ENCODE results near the gene NAT8. TPM values are rescaled to one million over a fixed set of nuclear protein-coding genes. Genes with fewer than 3 reads are reported as not detected.
"Not testable (repeated sequence)": the region's sequence is repeated elsewhere in the genome, so short reads cannot be mapped to it uniquely, and the experiment has no call there.

Gene NAT8
- total RNA-seq, 2 donors from 2014 or later, result not detected

DNA sequence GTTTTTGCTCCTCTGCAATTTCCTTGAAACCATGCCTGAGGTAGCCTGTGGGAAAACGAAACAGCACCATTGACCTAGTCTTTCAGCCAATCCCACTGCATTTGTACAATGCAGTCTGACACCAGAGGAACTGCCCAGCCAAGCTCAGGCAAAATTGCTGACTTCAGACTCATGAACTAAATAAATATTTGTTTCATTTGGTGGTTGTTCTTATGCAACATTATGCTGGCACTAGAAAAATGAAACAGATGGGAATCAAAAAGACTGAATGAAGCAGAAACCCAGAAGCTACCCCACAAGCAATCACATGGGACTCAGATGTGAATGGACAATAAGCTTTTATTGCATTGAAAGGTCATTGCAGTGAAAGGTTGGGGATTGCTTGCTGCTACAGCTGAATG, 1.7 kb downstream of the NAT8 start:
- no peak for TF ChIP-seq POLR2A (IDR thresholded peaks at IDR 0.05)
- TF ChIP-seq, protein P1, sequence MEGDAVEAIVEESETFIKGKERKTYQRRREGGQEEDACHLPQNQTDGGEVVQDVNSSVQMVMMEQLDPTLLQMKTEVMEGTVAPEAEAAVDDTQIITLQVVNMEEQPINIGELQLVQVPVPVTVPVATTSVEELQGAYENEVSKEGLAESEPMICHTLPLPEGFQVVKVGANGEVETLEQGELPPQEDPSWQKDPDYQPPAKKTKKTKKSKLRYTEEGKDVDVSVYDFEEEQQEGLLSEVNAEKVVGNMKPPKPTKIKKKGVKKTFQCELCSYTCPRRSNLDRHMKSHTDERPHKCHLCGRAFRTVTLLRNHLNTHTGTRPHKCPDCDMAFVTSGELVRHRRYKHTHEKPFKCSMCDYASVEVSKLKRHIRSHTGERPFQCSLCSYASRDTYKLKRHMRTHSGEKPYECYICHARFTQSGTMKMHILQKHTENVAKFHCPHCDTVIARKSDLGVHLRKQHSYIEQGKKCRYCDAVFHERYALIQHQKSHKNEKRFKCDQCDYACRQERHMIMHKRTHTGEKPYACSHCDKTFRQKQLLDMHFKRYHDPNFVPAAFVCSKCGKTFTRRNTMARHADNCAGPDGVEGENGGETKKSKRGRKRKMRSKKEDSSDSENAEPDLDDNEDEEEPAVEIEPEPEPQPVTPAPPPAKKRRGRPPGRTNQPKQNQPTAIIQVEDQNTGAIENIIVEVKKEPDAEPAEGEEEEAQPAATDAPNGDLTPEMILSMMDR (IDR thresholded peaks at IDR 0.05), result no peak
- Histone ChIP-seq H3K4me1 (peaks cover 11% of the 10 kb centered on the region), H3K27ac (no peak overlapping the region), H3K36me3 (replicated peaks in 1 of 2; ENCODE audit: insufficient read depth in 1 of 2, low read depth in 2 of 2) (no peaks in the 10 kb centered on the region), H3K9me3 (no peaks in the 10 kb centered on the region), H3K27me3 (no peaks in the 10 kb centered on the region), H3K4me3 (no peak overlapping the region)
- intact Hi-C loops (cut with DNase I), result no loop called here
- 0 to 13% methylated on average over 1 of the region's 1 CpG for WGBS, 2 donors
- ATAC-seq (peak; percentile 76), DNase-seq (peak in 2 of 4 donors; percentile 29 to 61)

DNA sequence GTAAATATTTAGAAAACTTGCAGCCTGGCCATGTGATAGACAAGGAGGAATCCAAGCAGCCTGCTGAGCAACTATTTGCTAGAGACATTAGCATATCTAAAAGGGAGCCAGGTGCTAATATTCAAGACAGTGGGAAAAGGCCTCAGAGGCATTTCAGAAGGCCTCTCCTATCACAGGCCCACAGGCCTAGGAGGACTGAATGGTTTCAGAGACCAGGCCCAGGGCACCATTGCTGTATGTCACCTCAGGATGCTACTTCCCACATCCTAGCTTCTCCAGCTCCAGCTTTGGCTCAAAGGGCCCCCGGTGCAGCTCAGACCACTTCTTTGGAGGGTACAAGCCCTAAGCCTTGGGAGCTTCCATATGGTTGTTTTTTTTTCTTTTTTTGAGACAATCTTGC, 3.8 kb downstream of the NAT8 start:
- no peak overlapping the region for H3K4me3 ChIP-seq
- no peaks in the 10 kb centered on the region for H3K36me3 ChIP-seq (replicated peaks in 1 of 2; ENCODE audit: insufficient read depth in 1 of 2, low read depth in 2 of 2)
- TF ChIP-seq, protein P1 (IDR thresholded peaks at IDR 0.05), result no peak
- TF ChIP-seq POLR2A (IDR thresholded peaks at IDR 0.05), result no peak
- intact Hi-C loops (cut with DNase I), result no loop called here
- H3K27ac ChIP-seq, result no peak overlapping the region
- 100% methylated on average over 1 of the region's 1 CpG for WGBS, 2 donors
- peaks cover 11% of the 10 kb centered on the region for H3K4me1 ChIP-seq
- no peaks in the 10 kb centered on the region for H3K27me3 ChIP-seq
- no peak for ATAC-seq
- no peak for DNase-seq
- H3K9me3 ChIP-seq, result no peaks in the 10 kb centered on the region

DNA sequence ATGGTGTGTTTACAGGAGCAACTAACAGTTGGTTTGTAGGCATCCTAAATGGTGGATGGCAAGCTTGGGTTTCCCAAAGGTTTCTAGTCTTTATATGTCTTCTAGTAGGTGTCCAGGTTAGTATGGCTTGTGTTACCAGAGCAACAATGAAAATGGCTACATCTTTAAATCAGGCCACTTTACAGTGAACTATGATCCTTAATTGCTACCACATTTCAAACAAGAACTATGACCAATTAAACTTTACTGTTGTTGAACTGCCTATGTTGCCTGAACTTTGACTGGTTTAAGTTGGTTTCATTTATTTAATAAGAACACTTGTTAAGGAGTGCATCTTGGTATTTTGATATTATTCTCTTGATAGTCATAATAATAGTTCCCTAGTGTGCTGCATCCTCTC, 5.2 kb downstream of the NAT8 start:
- H3K27me3 ChIP-seq; H3K9me3 ChIP-seq; H3K27ac ChIP-seq; DNase-seq; H3K36me3 ChIP-seq (replicated peaks in 1 of 2; ENCODE audit: insufficient read depth in 1 of 2, low read depth in 2 of 2); H3K4me3 ChIP-seq; ATAC-seq; intact Hi-C loops (cut with DNase I): not testable (repeated sequence)
- H3K4me1 ChIP-seq, result peaks cover 11% of the 10 kb centered on the region

DNA sequence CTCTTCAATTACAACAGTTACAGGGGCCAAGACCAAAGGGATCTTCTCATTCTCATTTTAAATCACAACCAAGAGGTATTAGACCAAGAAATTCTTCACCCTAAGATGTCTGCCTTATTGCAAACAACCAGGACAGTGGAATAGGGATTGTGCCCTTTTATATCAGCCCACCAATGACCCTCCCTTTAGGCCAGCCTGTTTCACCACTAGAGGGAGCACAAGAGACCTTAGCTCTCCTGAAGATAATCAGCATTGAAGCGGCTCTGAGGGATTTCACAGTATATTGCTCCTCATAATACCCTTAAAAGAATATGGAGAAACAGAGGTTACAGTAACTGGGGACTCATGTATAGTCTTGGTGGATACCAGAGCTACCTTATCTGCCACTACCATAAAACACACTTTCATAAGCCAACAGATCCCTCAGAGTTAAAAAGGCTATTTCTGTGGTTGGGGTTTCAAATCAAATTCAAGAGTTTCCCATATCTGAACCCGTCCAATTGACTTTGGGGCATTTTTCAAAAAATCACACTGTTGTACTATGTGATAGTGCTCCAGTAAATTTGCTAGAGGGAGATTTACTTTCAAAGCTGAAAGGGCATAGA, 11.5 kb downstream of the NAT8 start:
- ATAC-seq, result peak; percentile 50
- H3K27ac ChIP-seq; DNase-seq; H3K4me3 ChIP-seq; H3K4me1 ChIP-seq; H3K9me3 ChIP-seq; H3K27me3 ChIP-seq; H3K36me3 ChIP-seq (replicated peaks in 1 of 2; ENCODE audit: insufficient read depth in 1 of 2, low read depth in 2 of 2); intact Hi-C loops (cut with DNase I): not testable (repeated sequence)
- WGBS, 2 donors, result 28 to 42% methylated on average over 2 of the region's 2 CpGs
- TF ChIP-seq, protein P1 (IDR thresholded peaks at IDR 0.05), result peak in 2 of 7 experiments; percentile 38 to 49

DNA sequence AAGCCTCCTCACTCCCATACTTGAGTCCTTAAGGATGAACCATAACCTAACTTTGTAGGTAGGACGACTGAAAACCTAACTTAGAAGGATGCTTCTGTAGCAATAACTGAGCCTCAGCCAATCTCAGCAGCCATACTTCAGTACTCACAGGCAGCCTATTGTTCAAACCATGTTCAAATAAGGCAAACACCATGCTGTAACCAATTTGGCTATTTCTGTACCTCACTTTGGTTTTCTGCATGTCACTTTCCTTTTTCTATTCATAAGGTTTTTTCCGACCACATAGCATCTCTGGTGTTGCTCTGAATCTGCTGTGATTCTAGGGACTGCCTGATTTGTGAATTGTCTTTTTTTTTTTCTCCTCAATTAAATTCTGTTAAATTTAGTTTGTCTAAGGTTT, 13.7 kb downstream of the NAT8 start:
- ATAC-seq; intact Hi-C loops (cut with DNase I); DNase-seq; H3K4me3 ChIP-seq; H3K27me3 ChIP-seq; H3K27ac ChIP-seq; H3K9me3 ChIP-seq; H3K36me3 ChIP-seq (replicated peaks in 1 of 2; ENCODE audit: insufficient read depth in 1 of 2, low read depth in 2 of 2); H3K4me1 ChIP-seq: not testable (repeated sequence)
- WGBS, 2 donors, result 93 to 96% methylated on average over 1 to 2 of the region's 2 CpGs

DNA sequence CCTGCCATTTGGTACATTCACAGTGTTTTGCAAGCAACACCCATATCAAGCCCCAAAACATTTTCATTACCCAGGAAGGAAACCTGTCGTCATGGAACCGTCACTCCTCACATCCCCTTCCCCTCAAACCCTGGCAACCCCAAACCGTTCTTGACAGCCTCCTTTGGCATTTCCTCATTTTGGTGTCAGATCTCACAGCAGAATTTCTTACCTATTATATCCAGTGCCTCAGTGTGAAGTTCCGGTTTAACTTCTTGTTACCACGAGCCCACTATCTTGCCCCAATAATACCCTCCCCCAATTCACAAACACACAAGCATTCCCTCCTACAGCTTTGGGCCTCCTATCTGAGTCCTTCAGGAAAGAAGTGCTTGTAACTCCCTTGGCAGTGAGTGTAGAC, 16.0 kb downstream of the NAT8 start:
- H3K36me3 ChIP-seq (replicated peaks in 1 of 2; ENCODE audit: insufficient read depth in 1 of 2, low read depth in 2 of 2); H3K27ac ChIP-seq; intact Hi-C loops (cut with DNase I); ATAC-seq; H3K4me1 ChIP-seq; H3K27me3 ChIP-seq; H3K9me3 ChIP-seq; DNase-seq; H3K4me3 ChIP-seq: not testable (repeated sequence)
- 53 to 54% methylated on average over 5 of the region's 5 CpGs for WGBS, 2 donors

DNA sequence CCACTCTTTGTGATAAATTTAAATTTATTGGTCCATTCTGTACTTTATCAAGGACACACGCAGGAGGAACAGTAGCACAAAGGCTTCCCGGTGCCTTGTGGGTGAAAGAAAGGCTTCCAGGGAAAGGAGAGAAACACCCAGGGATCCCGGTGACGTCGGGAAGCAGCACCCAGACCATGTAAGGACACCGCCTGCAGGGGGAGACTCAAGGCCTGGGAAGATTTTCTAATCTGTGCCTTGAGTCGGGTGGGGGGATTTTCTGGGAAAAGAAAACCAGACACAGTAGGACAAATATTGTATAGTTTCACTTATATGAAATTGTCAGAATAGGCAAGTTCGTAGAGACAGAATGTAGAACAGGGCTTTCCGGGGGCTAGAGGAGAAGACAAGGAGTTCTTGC, 17.6 kb downstream of the NAT8 start:
- ATAC-seq; H3K4me3 ChIP-seq; H3K9me3 ChIP-seq; H3K4me1 ChIP-seq; intact Hi-C loops (cut with DNase I); DNase-seq; H3K27ac ChIP-seq; H3K36me3 ChIP-seq (replicated peaks in 1 of 2; ENCODE audit: insufficient read depth in 1 of 2, low read depth in 2 of 2); H3K27me3 ChIP-seq: not testable (repeated sequence)
- 64 to 77% methylated on average over 6 to 7 of the region's 9 CpGs for WGBS, 2 donors

DNA sequence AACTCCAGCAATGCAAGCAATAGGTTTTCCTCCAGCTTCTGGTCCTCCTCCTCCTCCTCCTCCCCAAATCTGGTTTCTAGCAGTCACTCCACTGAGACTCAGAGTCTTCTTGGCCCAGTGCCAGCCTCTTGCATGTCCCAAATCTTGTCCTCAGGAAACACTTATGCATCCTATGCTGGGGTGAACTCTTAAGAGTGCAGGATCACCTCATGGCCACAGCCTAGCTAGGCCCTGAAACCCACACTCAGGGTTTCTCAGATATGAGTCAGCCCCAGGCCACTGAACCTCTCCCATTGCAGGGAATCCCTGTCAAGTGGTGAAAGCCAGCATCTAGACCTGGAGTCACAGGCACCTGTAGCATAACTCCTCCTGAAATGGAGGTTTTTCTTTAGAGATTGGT, 18.2 kb downstream of the NAT8 start:
- DNase-seq; H3K4me1 ChIP-seq; intact Hi-C loops (cut with DNase I); ATAC-seq; H3K4me3 ChIP-seq; H3K27me3 ChIP-seq; H3K27ac ChIP-seq; H3K9me3 ChIP-seq; H3K36me3 ChIP-seq (replicated peaks in 1 of 2; ENCODE audit: insufficient read depth in 1 of 2, low read depth in 2 of 2): not testable (repeated sequence)

DNA sequence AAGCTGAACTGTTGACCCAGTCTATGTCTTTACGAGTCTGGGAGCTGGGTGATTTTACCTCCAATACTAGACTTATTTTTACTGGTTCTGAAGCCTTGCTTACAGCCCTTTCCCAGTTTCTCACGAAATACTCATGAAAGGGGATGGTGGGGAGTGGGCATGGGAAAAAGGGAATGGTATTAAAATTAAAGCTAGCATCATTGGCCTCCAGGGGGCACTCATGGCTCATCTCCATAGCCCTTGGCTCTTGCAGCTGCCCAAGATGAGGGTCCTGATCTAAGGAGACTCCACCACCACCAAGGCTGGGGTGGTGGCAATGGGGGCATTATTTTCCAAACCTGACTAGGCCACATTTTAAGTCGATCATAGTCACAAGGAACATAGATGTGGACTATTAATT, 22.3 kb downstream of the NAT8 start:
- H3K36me3 ChIP-seq (replicated peaks in 1 of 2; ENCODE audit: insufficient read depth in 1 of 2, low read depth in 2 of 2); H3K9me3 ChIP-seq; H3K4me1 ChIP-seq; H3K27ac ChIP-seq; ATAC-seq; H3K27me3 ChIP-seq; intact Hi-C loops (cut with DNase I); H3K4me3 ChIP-seq: not testable (repeated sequence)
- DNase-seq, result peak in 1 of 4 donors; percentile 15
- 70 to 72% methylated on average over 3 of the region's 3 CpGs for WGBS, 2 donors

Measured in body of pancreas (tissue), 4 donors.